ENCODE measurements around the gene STKLD1.
"Not testable (repeated sequence)": the region's sequence is repeated elsewhere in the genome, so short reads cannot be mapped to it uniquely, and the experiment has no call there.

Gene STKLD1

GRCh38 chr9:133361507-133362092 is 14.6 kb upstream of the STKLD1 start:
- no peak for DNase-seq (ENCODE audit: low read depth, low spot score)

- no peak for DNase-seq (ENCODE audit: low read depth, low spot score)
Observed at GRCh38 chr9:133362359-133363044, 13.7 kb upstream of the STKLD1 start.

GRCh38 chr9:133366435-133366834 is 9.7 kb upstream of the STKLD1 start:
- DNase-seq (ENCODE audit: low read depth, low spot score) = no peak

GRCh38 chr9:133367221-133367620 is 8.9 kb upstream of the STKLD1 start:
- no peak for DNase-seq (ENCODE audit: low read depth, low spot score)

- DNase-seq (ENCODE audit: low read depth, low spot score) = no peak
Observed at GRCh38 chr9:133367778-133368177, 8.4 kb upstream of the STKLD1 start.

GRCh38 chr9:133368249-133368881 is 7.8 kb upstream of the STKLD1 start:
- no peak for DNase-seq (ENCODE audit: low read depth, low spot score)

- DNase-seq (ENCODE audit: low read depth, low spot score) = no peak
Observed at GRCh38 chr9:133369422-133369821, 6.7 kb upstream of the STKLD1 start.

- DNase-seq (ENCODE audit: low read depth, low spot score) = no peak
Observed at GRCh38 chr9:133369933-133370332, 6.2 kb upstream of the STKLD1 start.

GRCh38 chr9:133370685-133371084 is 5.5 kb upstream of the STKLD1 start:
- no peak for DNase-seq (ENCODE audit: low read depth, low spot score)

GRCh38 chr9:133371261-133371711 is 4.9 kb upstream of the STKLD1 start:
- peak; percentile 48 for DNase-seq (ENCODE audit: low read depth, low spot score)

- DNase-seq (ENCODE audit: low read depth, low spot score) = no peak
Observed at GRCh38 chr9:133372144-133372543, 4.0 kb upstream of the STKLD1 start.

GRCh38 chr9:133374612-133375115 is 1.5 kb upstream of the STKLD1 start:
- no peak for DNase-seq (ENCODE audit: low read depth, low spot score)

GRCh38 chr9:133375116-133375723 is 946 bp upstream of the STKLD1 start:
- no peak for DNase-seq (ENCODE audit: low read depth, low spot score)

GRCh38 chr9:133377280-133377679 is 1.1 kb downstream of the STKLD1 start:
- not testable (repeated sequence) for DNase-seq (ENCODE audit: low read depth, low spot score)

- DNase-seq (ENCODE audit: low read depth, low spot score) = no peak
Observed at GRCh38 chr9:133377721-133378216, 1.6 kb downstream of the STKLD1 start.

GRCh38 chr9:133378408-133378962 is 2.3 kb downstream of the STKLD1 start:
- no peak for DNase-seq (ENCODE audit: low read depth, low spot score)

- DNase-seq (ENCODE audit: low read depth, low spot score) = no peak
Observed at GRCh38 chr9:133379153-133380086, 3.3 kb downstream of the STKLD1 start.

- DNase-seq (ENCODE audit: low read depth, low spot score) = no peak
Observed at GRCh38 chr9:133380734-133381133, 4.6 kb downstream of the STKLD1 start.

- DNase-seq (ENCODE audit: low read depth, low spot score) = no peak
Observed at GRCh38 chr9:133382507-133383141, 6.5 kb downstream of the STKLD1 start.

GRCh38 chr9:133383438-133383837 is 7.3 kb downstream of the STKLD1 start:
- no peak for DNase-seq (ENCODE audit: low read depth, low spot score)

Measured in activated CD4-positive, CD25-positive, alpha-beta regulatory T cell treated with anti-CD3 and anti-CD28 coated beads, Interleukin-2, amount 50 U/mL, for 16 hours (primary cell).